ENCODE measurements around the gene STXBP5.
"Not testable (repeated sequence)": the region's sequence is repeated elsewhere in the genome, so short reads cannot be mapped to it uniquely, and the experiment has no call there.

Gene STXBP5

GRCh38 chr6:147380841-147381240 is 176.6 kb downstream of the STXBP5 start:
- DNase-seq (ENCODE audit: low read depth in 2 of 2) = not testable (repeated sequence)

DNA sequence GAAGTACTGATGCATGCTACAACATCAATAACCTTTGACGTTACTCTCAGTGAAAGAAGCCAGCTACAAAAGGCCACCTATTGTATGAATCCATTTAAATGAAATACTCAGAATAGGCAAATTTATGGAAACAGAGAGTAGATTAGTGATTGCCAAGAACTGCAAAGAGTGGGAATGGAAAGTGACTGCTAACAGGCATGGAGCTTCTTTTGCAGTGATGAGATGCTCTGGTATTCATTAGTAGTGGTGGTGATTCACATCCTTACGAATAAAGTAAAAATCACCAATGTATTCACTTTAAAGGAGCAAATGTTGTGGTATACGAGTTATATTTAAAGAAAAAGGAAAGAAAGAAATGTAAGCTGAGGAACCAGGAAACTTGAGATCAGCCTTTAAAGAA is 177.5 kb downstream of the STXBP5 start:
- no peak for DNase-seq (ENCODE audit: low read depth in 2 of 2)

DNA sequence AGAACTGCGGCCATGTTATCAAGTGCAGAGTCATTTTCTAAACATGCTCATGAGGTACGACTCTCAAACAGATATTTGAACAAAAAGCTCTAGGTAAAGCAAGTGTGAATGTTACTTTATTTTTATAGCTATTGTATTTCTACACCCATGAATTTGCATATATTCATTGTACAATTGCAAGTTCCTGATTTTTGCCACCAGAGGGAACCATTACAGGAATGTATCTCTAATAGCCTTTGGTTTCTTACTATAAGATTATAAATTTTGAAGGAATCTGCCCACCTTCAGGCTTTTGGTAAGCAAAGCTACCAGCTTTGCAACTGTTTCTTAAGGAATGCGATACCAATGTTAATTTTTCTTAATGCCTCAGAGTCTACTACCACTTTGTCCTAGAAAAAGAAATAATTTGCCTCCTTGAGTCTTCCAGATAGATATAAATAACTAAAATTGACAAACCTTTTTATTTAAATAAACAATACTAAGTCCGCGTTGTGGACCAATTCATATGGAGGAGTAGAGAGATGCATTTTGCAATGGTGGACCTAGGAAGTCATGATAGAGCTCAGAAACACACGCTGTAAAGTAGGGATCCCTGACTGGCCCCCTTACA is 178.8 kb downstream of the STXBP5 start:
- no peak for DNase-seq (ENCODE audit: low read depth in 2 of 2)

GRCh38 chr6:147384029-147384428 is 179.8 kb downstream of the STXBP5 start:
- DNase-seq (ENCODE audit: low read depth in 2 of 2) = no peak

GRCh38 chr6:147384737-147385710 is 180.8 kb downstream of the STXBP5 start:
- no peak for DNase-seq (ENCODE audit: low read depth in 2 of 2)

DNA sequence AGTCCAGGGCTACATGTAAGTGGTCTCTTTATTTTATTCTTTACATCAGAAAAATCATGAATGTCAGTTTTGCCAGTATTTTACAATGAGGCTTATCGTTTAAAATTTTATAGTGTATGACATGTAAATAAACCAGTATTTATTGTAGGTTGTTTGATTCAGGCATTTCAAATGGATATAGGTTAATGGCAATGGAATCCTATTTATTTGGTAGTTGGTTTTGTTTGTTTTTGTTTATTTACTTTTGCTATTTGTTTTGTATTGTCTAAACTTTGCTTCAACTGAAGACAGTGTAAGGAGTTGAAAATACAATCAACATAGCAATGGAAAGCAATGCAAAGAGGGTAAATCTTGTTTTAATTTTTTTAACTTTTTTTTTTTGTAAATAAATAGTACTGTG is 185.2 kb downstream of the STXBP5 start:
- no peak for DNase-seq (ENCODE audit: low read depth in 2 of 2)

- no peak for DNase-seq (ENCODE audit: low read depth in 2 of 2)
These were observed 186.8 kb downstream of the STXBP5 start for GRCh38 chr6:147390909-147391536.

DNA sequence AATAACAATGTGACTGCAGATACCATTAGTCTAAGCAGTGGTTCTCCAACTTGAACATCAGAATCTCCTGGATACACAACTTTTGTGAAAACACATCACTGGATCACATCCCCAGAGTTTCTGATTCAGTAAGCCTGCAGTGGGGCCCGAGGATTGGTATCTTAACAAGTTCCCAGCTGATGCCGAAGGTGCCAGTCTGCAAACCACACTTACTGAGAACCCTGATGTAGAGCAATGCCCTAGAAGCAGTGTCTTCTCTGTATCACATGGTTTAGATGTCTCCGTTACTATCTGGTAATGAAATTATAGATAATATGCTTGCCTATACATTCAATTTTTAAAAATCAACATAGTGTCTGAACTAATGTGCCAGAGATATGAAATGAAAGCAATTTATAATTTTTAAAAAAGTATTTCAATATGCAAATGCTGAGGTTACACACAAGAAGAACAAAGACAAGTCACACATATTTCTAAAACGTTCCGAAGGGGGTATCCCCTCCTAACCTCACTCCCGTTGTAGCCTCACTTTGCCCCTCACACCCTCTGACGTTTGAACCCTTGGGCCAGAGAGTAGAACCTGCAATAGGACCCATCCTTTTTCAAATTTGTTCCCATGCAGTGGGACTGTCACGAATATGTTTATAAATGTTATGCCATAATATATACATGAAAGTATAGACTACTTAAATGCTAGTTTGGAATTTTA is 188.9 kb downstream of the STXBP5 start:
- no peak for DNase-seq (ENCODE audit: low read depth in 2 of 2)

GRCh38 chr6:147395158-147395557 is 190.9 kb downstream of the STXBP5 start:
- DNase-seq (ENCODE audit: low read depth in 2 of 2) = no peak

DNA sequence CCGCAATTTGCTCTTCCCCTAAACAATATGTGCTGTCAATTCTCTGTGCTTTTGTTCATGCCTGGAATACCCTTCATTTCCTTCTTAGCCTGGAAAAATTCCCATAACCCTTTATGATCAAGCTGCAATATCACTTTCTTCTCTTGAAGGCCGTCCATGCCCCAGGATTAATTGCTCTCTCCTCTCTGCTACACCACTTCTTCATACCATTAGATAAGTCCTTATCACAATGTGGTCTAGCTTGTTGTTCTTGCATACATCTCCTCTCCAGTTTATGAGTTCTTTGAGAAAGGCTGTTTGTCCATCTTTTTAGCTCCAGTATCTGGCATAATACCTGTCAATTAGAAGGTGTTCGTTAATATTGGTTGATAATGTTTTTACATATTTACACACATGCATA is 193.1 kb downstream of the STXBP5 start:
- DNase-seq (ENCODE audit: low read depth in 2 of 2) = no peak

- no peak for DNase-seq (ENCODE audit: low read depth in 2 of 2)
These were observed 196.8 kb downstream of the STXBP5 start for GRCh38 chr6:147400968-147401367.

- DNase-seq (ENCODE audit: low read depth in 2 of 2) = no peak
These were observed 197.6 kb downstream of the STXBP5 start for GRCh38 chr6:147401779-147402178.

DNA sequence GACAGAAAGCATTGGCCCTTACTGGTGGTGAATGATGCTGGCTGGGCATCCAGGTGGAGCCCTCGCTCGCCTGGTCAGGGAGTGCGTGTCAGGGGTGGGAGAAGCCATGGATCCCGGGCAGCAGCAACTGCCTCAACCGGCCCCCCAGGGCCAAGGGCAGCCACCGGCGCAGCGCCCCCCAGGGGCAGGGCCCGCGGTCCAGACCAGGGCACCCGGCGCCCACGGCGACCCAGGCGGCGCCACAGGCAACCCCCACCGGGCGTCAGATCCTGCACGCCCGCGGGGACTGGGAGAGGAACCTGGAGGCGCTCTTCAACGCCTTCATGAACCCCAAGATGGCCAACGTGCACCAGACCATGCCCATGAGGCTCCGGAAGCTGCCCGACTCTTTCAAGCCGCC is 202.6 kb downstream of the STXBP5 start:
- DNase-seq (ENCODE audit: low read depth in 2 of 2) = no peak

- DNase-seq (ENCODE audit: low read depth in 2 of 2) = no peak
These were observed 203.4 kb downstream of the STXBP5 start for GRCh38 chr6:147407571-147407970.

- no peak for DNase-seq (ENCODE audit: low read depth in 2 of 2)
These were observed 212.4 kb downstream of the STXBP5 start for GRCh38 chr6:147416622-147417021.

DNA sequence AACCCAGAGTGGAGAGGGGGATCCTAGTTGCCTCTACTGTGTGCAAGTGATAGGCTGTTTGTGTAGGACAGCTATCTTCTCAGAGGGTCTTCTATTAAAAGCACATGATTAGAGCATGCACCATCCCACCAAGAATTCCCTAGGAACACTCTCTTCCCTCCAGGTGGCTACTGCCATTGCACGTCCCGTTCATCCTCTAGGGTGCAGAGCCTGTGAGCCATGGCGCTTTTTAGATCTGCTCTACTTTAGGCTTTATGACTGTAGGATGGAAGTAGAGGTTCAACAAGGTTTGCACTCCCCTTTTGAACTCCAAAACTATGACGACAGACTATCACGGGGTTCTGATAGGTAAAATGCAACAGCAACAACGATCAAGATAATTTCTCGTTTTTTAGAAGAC is 213.7 kb downstream of the STXBP5 start:
- DNase-seq (ENCODE audit: low read depth in 2 of 2) = no peak

DNA sequence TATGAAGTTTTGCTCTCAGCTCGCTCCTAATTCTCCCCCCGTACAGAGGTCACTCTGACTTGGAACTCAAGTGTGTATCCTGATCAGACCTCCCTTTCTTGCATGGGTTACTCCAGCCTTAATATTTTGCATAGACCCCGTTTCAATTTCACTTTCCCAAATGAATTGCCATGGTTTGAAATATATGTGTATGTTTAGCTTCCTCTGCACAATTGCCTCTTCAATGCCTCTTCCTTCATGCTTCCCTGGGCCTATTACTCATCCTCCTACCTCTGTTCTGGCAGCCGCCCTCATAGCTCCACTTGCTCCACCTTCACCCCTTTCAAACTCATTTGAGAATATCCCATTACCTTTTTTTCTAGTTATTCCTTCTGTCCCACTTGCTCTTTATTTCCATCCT is 214.3 kb downstream of the STXBP5 start:
- no peak for DNase-seq (ENCODE audit: low read depth in 2 of 2)

- no peak for DNase-seq (ENCODE audit: low read depth in 2 of 2)
These were observed 217.7 kb downstream of the STXBP5 start for GRCh38 chr6:147421903-147422302.

DNA sequence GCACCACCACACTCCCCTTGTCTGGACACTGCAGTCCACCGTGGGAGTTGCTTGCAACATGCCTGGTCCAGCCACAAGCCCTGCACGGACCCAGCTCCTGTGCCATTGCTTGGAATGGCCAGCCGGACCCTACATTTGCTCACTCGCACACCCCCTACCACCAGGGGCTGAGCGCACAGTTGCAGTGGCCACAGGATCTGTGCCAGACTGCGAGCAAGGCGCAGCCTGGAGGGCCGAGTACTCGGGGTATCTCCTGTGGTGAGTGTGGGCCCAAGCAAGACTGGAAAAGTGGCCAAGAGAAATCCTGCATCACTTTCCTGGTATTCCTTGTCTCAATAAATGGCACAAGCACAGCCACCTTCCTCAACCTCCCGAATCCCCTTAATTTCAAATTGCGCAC is 218.9 kb downstream of the STXBP5 start:
- no peak for DNase-seq (ENCODE audit: low read depth in 2 of 2)

DNA sequence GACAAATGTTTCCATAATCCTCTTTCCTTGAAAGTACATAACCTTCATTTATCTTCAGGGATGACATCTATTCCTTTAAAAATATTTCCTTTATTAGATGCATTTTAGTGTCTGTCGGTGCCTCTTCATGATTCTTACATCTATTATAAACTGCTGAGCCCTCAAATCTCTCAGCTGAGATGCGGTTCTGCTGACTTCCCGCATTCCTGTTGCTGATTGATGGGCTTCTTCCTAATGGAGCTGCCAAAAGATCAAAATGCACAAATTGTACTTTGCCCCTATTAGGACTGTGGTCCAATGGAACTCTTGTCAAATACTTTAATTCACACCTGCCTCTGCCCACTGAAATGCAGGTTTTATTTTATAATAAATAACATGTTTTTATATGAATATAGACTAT is 225.6 kb downstream of the STXBP5 start:
- no peak for DNase-seq (ENCODE audit: low read depth in 2 of 2)

GRCh38 chr6:147430811-147431210 is 226.6 kb downstream of the STXBP5 start:
- DNase-seq (ENCODE audit: low read depth in 2 of 2) = no peak

- no peak for DNase-seq (ENCODE audit: low read depth in 2 of 2)
These were observed 229.9 kb downstream of the STXBP5 start for GRCh38 chr6:147434076-147434475.

Measured in stimulated activated CD4-positive, alpha-beta T cell treated with anti-CD3 and anti-CD28 coated beads, Interleukin-1b, Interleukin-23, amount 100 ng/mL, for 4 hours (primary cell).